Neural progenitor cell (in vitro differentiated cells): ENCODE measurements around the gene ZCCHC7.

Experiments
- CTCF ChIP-seq: fragments of 200-600 bp; sonication (generic); IDR thresholded peaks from 2 replicates; pipeline ENCODE4 v1.5.1; 2017; ENCODE audit warnings: antibody characterized with exemption, mild to moderate bottlenecking
- EZH2phosphoT487 ChIP-seq: fragments of 200-600 bp; sonication (generic); IDR thresholded peaks from 2 replicates; pipeline ENCODE4 v1.6.1; 2017; ENCODE audit warnings: antibody characterized with exemption

- TF ChIP-seq EZH2phosphoT487: no peak
- no peak for TF ChIP-seq CTCF
These were observed 177.2 kb downstream of the ZCCHC7 start for GRCh38 chr9:37297592-37297991.
